MM.1S (cell line): ENCODE data around the gene SCFD2.

Experiments used
- DNase-seq: peaks from one replicate; pipeline ENCODE4 v3.0.0-alpha.2; 2015
- H2AFZ ChIP-seq: fragments of 300-600 bp; sonication (generic); 2 replicates; pipeline ENCODE4 v1.6.0; 2016; ENCODE audit warnings: antibody characterized with exemption, low read length
- H3F3A ChIP-seq: fragments of 300-600 bp; sonication (generic); 2 replicates; pipeline ENCODE4 v1.6.1; 2016; ENCODE audit warnings: mild to moderate bottlenecking, antibody characterized with exemption, low read length, moderate library complexity, mixed read lengths; ENCODE audit not compliant: insufficient read depth
- H3K27ac ChIP-seq: fragments of 300-600 bp; sonication (generic); 2 replicates; pipeline ENCODE4 v1.5.1; 2016; ENCODE audit warnings: mild to moderate bottlenecking, low read length
- H3K27me3 ChIP-seq: fragments of 300-600 bp; sonication (generic); replicated peaks from 2 replicates; pipeline ENCODE4 v1.6.0; 2016; ENCODE audit warnings: low read length; ENCODE audit not compliant: insufficient read depth
- H3K36me3 ChIP-seq: fragments of 300-600 bp; sonication (generic); replicated peaks from 2 replicates; pipeline ENCODE4 v1.6.1; 2016; ENCODE audit warnings: mild to moderate bottlenecking, low read length, mixed read lengths; ENCODE audit not compliant: insufficient read depth
- H3K4me1 ChIP-seq: fragments of 300-600 bp; sonication (generic); 2 replicates; pipeline ENCODE4 v1.6.1; 2016; ENCODE audit warnings: low read length, mixed read lengths
- H3K4me2 ChIP-seq: fragments of 300-600 bp; sonication (generic); 2 replicates; pipeline ENCODE4 v1.6.0; 2016; ENCODE audit warnings: low read depth, low read length
- H3K4me3 ChIP-seq: fragments of 300-600 bp; sonication (generic); 2 replicates; pipeline ENCODE4 v1.5.1; 2016; ENCODE audit warnings: low read length, mixed read lengths
- H3K79me2 ChIP-seq: fragments of 300-600 bp; sonication (generic); 2 replicates; pipeline ENCODE4 v1.6.1; 2016; ENCODE audit warnings: mixed run types, low read length, mixed read lengths
- H3K9ac ChIP-seq: fragments of 300-600 bp; sonication (generic); 2 replicates; pipeline ENCODE4 v1.6.1; 2016; ENCODE audit warnings: low read length, mixed read lengths
- H3K9me2 ChIP-seq: fragments of 300-600 bp; sonication (generic); replicated peaks from 2 replicates; pipeline ENCODE4 v1.6.1; 2016; ENCODE audit warnings: mild to moderate bottlenecking, low read length, mixed read lengths; ENCODE audit not compliant: insufficient read depth
- H3K9me3 ChIP-seq: fragments of 300-600 bp; sonication (generic); replicated peaks from 2 replicates; pipeline ENCODE4 v1.6.1; 2016; ENCODE audit warnings: mild to moderate bottlenecking, low read length, mixed read lengths; ENCODE audit not compliant: insufficient read depth
- H4K20me1 ChIP-seq: fragments of 300-600 bp; sonication (generic); 2 replicates; pipeline ENCODE4 v1.6.1; 2016; ENCODE audit warnings: mild to moderate bottlenecking, low read length, moderate library complexity, mixed read lengths; ENCODE audit not compliant: insufficient read depth
- EZH2 ChIP-seq: fragments of 300-600 bp; sonication (generic); optimal IDR thresholded peaks from 2 replicates; pipeline ENCODE3; 2017; ENCODE audit warnings: low read depth, mild to moderate bottlenecking, antibody characterized with exemption, low read length, mixed read lengths
- EZH2phosphoT487 ChIP-seq: fragments of 300-600 bp; sonication (generic); IDR thresholded peaks from 2 replicates; pipeline ENCODE4 v1.6.1; 2018; ENCODE audit warnings: antibody characterized with exemption, low read length
- TF ChIP-seq, protein P1 (sequence below): fragments of 300-600 bp; sonication (generic); IDR thresholded peaks from 2 replicates; pipeline ENCODE4 v1.5.1; 2016; ENCODE audit warnings: antibody characterized with exemption, low read length, mixed read lengths

Gene SCFD2

DNA sequence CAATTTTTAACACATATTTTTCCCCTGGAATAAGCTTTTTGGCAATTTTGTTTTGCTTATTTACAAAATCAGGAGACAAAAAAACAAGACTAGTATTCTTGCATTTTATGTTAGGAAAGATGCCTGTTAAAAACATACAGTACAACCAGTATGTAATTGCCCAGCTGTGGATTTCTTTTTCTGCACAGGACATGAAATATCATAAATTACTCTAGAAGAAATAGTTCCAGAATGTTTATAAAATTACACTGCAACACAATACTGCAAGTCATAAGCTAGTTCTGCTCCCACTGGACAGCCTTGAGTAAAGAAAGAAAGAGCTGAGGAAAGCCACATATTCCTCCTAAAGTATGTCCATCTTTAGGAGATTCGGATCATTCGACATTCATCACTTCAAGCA lies 133.5 kb downstream of the SCFD2 start:
- H3K27ac ChIP-seq, result no peak overlapping the region
- no peaks in the 10 kb centered on the region for H3K27me3 ChIP-seq
- H3F3A ChIP-seq, result no peaks in the 10 kb centered on the region
- no peak for TF ChIP-seq EZH2
- TF ChIP-seq, protein P1, sequence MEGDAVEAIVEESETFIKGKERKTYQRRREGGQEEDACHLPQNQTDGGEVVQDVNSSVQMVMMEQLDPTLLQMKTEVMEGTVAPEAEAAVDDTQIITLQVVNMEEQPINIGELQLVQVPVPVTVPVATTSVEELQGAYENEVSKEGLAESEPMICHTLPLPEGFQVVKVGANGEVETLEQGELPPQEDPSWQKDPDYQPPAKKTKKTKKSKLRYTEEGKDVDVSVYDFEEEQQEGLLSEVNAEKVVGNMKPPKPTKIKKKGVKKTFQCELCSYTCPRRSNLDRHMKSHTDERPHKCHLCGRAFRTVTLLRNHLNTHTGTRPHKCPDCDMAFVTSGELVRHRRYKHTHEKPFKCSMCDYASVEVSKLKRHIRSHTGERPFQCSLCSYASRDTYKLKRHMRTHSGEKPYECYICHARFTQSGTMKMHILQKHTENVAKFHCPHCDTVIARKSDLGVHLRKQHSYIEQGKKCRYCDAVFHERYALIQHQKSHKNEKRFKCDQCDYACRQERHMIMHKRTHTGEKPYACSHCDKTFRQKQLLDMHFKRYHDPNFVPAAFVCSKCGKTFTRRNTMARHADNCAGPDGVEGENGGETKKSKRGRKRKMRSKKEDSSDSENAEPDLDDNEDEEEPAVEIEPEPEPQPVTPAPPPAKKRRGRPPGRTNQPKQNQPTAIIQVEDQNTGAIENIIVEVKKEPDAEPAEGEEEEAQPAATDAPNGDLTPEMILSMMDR, result no peak
- no peak overlapping the region for H2AFZ ChIP-seq
- H3K9ac ChIP-seq, result no peak overlapping the region
- no peaks in the 10 kb centered on the region for H4K20me1 ChIP-seq
- DNase-seq, result no peak
- H3K36me3 ChIP-seq, result no peaks in the 10 kb centered on the region
- no peak overlapping the region for H3K4me2 ChIP-seq
- H3K9me2 ChIP-seq, result no peaks in the 10 kb centered on the region
- no peaks in the 10 kb centered on the region for H3K4me1 ChIP-seq
- H3K79me2 ChIP-seq, result no peaks in the 10 kb centered on the region
- no peaks in the 10 kb centered on the region for H3K9me3 ChIP-seq
- no peak overlapping the region for H3K4me3 ChIP-seq

DNA sequence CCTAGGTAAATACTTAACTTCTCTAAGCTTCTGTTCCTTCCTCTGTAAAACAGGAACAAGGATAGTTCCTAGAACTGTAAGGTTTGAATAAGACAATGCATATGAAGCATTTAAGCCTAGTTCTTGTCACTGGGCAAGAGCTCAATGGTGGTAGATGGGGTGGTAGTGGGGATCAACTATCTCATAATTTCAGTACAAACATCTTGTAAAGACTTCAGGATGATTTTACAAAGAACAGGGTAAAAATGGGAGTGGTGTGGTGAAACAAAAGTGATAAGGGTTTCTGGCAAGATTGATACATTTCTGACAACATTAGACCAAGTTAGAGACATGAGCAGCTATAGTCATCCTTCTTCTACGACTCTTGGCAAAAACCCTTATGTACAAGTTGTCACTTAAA lies 137.8 kb downstream of the SCFD2 start:
- Histone ChIP-seq H3K27ac (no peak overlapping the region), H3K9me2 (no peaks in the 10 kb centered on the region), H3K4me1 (no peaks in the 10 kb centered on the region), H3K79me2 (no peaks in the 10 kb centered on the region), H3K27me3 (no peaks in the 10 kb centered on the region), H3K4me2 (no peak overlapping the region), H3F3A (no peaks in the 10 kb centered on the region), H3K9ac (no peak overlapping the region), H3K9me3 (no peaks in the 10 kb centered on the region), H3K4me3 (no peak overlapping the region), H2AFZ (no peak overlapping the region), H3K36me3 (no peaks in the 10 kb centered on the region), H4K20me1 (no peaks in the 10 kb centered on the region)
- no peak for TF ChIP-seq EZH2
- no peak for TF ChIP-seq EZH2phosphoT487
- TF ChIP-seq, protein P1, result no peak
- DNase-seq, result no peak

DNA sequence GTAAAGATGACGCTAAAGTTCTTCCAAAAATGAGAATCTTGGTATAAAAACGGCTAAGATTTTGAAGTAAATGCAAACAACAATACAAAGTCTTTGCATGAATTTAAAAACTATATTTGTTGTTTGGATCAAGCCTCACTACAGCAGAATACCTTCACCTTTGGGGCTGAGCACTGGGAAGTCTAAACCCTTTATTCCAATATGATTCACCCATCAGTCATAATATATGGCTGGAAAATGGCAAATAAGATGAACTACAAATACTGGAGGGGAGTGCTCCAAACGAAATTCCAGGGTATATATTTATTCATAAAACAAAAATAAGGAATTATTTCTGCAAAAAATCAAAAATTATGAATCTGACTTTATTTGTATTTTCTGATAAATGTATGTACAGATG lies 138.4 kb downstream of the SCFD2 start:
- no peak overlapping the region for H3K27ac ChIP-seq
- TF ChIP-seq, protein P1, result no peak
- TF ChIP-seq EZH2phosphoT487, result no peak
- no peak for TF ChIP-seq EZH2
- no peaks in the 10 kb centered on the region for H3K79me2 ChIP-seq
- no peaks in the 10 kb centered on the region for H4K20me1 ChIP-seq
- H2AFZ ChIP-seq, result no peak overlapping the region
- no peak overlapping the region for H3K4me2 ChIP-seq
- H3K9me2 ChIP-seq, result no peaks in the 10 kb centered on the region
- H3K9ac ChIP-seq, result no peak overlapping the region
- no peaks in the 10 kb centered on the region for H3K27me3 ChIP-seq
- H3K36me3 ChIP-seq, result no peaks in the 10 kb centered on the region
- H3K4me3 ChIP-seq, result no peak overlapping the region
- H3F3A ChIP-seq, result no peaks in the 10 kb centered on the region
- no peaks in the 10 kb centered on the region for H3K4me1 ChIP-seq
- DNase-seq, result no peak
- H3K9me3 ChIP-seq, result no peaks in the 10 kb centered on the region
